IMR-90 (cell line): Measurements from ENCODE around the gene OR5H15.
"Not testable (repeated sequence)": the region's sequence is repeated elsewhere in the genome, so short reads cannot be mapped to it uniquely, and the experiment has no call there.

Experiments
- CHD1 ChIP-seq: IDR thresholded peaks from 2 replicates; pipeline ENCODE4 v1.6.1; 2012; ENCODE audit warnings: low read depth, low read length, improper control_type of control experiment
- POLR2A ChIP-seq: IDR thresholded peaks from 2 replicates; pipeline ENCODE4 v1.6.1; 2012; ENCODE audit warnings: mild to moderate bottlenecking, low read depth, low read length
- RAD21 ChIP-seq: IDR thresholded peaks from 2 replicates; pipeline ENCODE4 v1.6.1; 2012; ENCODE audit warnings: low read length, improper control_type of control experiment
- RCOR1 ChIP-seq: IDR thresholded peaks from 2 replicates; pipeline ENCODE4 v1.6.1; 2012; ENCODE audit warnings: mild to moderate bottlenecking, low read length, improper control_type of control experiment; ENCODE audit not compliant: insufficient replicate concordance
- RFX5 ChIP-seq: IDR thresholded peaks from 2 replicates; pipeline ENCODE4 v1.8.0; 2012; ENCODE audit warnings: low read depth, mild to moderate bottlenecking, low read length, moderate library complexity
- TF ChIP-seq, protein P1 (sequence below): conservative IDR thresholded peaks from 2 replicates; pipeline ENCODE4 v1.5.1; 2012; ENCODE audit warnings: mild to moderate bottlenecking, low read depth, low read length, improper control_type of control experiment

DNA sequence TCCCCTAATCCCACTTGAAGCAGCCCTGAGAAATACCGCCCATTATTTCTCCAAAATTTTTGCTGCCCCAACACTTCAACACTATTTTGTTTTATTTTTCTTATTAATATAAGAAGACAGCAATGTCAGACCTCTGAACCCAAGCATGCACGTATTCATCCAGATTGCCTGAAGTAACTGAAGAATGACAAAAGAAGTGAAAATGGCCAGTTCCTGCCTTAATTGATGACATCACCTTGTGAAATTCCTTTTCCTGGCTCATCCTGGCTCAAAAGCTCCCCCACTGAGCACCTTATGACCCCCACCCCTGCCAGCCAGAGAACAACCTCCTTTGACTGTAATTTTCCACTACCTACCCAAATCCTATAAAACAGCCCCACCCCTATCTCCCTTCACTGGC is 29.8 kb downstream of the OR5H15 start:
- TF ChIP-seq RFX5, RCOR1, CHD1, RAD21, POLR2A: not testable (repeated sequence)
- TF ChIP-seq, protein P1, sequence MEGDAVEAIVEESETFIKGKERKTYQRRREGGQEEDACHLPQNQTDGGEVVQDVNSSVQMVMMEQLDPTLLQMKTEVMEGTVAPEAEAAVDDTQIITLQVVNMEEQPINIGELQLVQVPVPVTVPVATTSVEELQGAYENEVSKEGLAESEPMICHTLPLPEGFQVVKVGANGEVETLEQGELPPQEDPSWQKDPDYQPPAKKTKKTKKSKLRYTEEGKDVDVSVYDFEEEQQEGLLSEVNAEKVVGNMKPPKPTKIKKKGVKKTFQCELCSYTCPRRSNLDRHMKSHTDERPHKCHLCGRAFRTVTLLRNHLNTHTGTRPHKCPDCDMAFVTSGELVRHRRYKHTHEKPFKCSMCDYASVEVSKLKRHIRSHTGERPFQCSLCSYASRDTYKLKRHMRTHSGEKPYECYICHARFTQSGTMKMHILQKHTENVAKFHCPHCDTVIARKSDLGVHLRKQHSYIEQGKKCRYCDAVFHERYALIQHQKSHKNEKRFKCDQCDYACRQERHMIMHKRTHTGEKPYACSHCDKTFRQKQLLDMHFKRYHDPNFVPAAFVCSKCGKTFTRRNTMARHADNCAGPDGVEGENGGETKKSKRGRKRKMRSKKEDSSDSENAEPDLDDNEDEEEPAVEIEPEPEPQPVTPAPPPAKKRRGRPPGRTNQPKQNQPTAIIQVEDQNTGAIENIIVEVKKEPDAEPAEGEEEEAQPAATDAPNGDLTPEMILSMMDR, result not testable (repeated sequence)
